Dedifferentiated amniotic fluid mesenchymal stem cell (primary cell): ENCODE data around the gene TXNRD1.
"Not testable (repeated sequence)": the region's sequence is repeated elsewhere in the genome, so short reads cannot be mapped to it uniquely, and the experiment has no call there.

Source experiments
- DNase-seq: peaks from one replicate; pipeline ENCODE4 v3.0.0-alpha.2; 2016; ENCODE audit errors: extremely low spot score

Gene TXNRD1

GRCh38 chr12:104280717-104281458, 65.3 kb downstream of the TXNRD1 start:
- peak; percentile 92 for DNase-seq

DNA sequence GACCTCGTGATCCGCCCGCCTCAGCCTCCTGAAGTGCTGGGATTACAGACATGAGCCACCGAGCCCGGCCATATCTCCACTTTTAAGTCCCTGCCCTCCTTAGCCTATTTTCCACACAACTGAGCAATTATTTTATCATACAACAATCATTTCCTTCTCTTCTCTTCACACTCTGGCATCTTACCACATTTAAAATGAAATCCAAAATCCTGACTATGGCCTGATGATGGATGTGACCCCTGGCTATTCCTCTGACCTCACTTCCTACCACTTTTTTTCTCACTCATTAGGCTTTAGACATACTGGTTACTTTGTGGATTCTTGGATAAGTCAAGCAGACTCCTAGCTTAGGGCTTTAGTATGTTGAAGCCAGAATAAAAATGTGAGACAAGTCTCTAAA, 66.1 kb downstream of the TXNRD1 start:
- no peak for DNase-seq

GRCh38 chr12:104282109-104282508, 66.5 kb downstream of the TXNRD1 start:
- peak; percentile 81 for DNase-seq

DNA sequence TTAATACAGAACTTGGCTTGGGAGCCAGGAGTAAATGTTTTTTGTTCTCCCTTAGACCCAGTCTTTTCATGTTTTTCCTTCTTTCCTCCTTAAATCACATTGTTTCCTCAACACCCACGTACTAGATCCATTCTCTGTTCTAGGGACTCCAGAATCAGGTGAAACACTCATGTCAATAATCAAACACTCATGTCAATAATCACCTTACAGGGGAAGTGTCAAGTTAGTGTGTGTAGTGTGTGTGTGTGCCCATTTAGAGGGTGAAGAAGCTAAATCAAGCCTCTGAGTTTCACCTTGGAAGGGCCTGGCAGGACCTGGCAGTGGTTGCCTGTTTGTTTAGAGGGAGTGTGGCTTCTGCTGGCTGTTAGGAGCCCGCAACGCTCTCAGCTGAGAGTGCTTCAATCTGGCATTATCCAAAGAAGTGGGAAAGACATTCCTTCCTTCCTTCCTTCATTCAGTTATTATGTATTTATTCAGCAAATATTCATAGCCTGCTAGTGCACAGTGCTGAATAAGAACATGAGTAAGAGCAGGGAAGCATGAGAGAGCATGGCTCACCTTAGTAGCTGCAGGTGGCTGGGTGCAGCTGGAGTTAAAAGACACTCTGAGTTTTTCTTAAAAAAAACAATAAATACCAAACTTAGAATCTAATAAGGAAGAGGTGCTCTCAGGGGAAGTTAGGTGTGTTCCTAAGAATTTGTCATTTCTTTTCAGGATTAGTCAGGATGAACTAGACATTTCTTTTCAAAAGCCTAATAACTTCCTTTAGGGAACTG, 70.3 kb downstream of the TXNRD1 start:
- no peak for DNase-seq

DNA sequence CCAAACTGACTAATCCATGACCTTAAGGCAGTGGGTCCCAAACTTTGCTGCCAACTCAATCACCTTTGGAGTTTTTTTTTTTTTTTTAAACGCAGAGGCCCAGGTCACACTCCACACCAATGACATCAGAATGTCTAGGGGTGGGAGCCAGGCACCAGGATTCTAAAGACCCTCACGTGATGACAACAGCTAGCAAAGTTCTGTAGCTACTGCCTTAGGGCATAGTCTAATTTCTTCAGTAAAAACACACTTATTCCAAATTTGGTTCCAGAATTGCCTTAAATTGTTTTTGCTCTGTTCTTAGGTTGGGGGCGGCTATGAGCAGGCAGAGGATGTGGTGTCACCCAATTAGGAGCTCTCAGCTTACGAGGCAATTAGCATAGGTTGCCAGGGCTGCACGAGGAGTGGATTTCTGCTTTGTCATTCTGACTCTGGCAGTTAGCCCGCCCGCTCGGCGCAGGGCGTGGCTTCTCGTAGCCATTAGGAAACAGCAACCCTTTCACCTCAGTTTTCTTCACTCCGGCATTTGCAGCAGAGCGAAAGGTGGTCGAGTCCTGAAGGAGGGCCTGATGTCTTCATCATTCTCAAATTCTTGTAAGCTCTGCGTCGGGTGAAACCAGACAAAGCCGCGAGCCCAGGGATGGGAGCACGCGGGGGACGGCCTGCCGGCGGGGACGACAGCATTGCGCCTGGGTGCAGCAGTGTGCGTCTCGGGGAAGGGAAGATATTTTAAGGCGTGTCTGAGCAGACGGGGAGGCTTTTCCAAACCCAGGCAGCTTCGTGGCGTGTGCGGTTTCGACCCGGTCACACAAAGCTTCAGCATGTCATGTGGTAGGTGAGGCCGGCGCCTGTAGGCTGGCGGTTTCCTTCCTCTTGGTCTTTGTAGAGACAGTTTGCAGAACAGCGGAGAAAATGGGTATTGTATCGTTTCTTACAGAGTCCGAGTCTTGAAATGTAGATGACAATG, 71.2 kb downstream of the TXNRD1 start:
- DNase-seq, result peak; percentile 96

GRCh38 chr12:104288635-104289274, 73.2 kb downstream of the TXNRD1 start:
- peak; percentile 61 for DNase-seq

GRCh38 chr12:104290320-104290719, 74.7 kb downstream of the TXNRD1 start:
- DNase-seq, result no peak

GRCh38 chr12:104290855-104291254, 75.3 kb downstream of the TXNRD1 start:
- DNase-seq, result no peak

DNA sequence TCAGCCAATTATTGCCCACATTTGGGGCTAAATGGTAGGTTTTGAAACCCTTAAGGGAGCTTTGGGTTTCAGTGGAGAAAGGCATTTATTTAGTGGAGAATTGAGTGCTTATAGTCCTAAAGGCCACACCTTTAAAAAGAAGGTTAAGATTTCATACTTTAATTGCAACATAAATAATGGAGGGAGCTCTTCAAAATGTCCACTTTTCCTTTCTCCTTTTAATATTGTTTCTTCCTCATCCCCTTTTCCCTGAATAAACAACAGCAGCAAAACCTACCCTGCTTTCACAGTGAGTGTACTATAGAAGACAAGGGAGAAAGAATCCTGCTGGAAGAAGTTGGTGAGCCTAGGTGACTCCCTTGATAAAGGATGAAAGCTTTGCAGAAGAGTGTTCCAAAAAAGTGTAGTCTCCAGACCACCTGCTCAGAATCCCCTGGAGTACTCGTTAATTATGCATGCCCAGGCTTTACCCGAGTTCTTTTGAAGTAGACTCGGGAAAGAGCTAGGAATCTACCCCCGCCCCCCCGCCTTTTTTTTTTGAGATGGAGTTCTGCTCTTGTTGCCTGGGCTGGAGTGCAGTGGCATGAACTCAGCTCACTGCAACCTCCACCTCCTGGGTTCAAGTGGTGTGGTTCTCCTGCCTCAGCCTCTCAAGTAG, 76.4 kb downstream of the TXNRD1 start:
- DNase-seq, result no peak

DNA sequence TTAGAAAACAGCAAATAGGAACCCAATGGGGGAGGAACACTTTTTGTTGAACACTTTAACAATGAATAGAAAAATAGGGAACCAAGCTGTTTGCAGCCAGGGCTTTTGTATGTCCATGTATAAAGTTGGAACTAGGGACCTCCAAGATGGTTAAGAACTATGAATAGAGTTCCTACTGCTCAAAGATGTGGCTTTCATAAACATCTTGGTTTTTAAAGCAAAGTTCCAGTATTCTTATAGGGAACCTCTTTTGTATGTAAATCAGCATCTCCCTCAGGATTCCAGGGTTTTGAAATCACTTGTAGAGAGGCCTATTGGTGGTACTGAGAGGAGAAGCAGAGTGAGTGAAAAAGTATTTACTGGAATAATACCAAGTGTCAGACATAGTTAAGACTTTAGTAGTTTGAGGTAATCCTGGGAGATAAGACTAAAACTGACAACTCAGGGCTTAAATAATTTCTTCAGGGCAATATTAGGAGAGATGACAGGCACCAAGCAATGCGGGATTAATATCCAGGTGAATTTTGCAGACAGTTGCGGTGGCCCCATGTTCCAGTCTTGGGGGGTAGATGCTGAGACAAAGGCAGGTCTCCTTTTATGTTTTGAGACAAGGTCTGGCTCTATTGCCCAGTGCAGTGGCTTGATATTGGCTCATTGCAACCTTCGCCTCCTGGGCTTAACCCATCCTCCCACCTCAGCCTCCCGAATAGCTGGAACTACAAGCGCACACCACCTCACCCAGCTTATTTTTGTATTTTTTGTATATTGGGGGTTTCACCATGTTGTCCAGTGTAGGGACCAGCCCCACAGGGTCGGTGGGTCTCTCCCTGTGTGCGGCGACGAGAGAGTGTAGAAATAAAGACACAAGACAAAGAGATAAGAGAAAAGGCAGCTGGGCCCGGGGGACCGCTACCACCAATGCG, 77.6 kb downstream of the TXNRD1 start:
- DNase-seq, result no peak

- not testable (repeated sequence) for DNase-seq
Observed at GRCh38 chr12:104294158-104294859, 78.7 kb downstream of the TXNRD1 start.

- DNase-seq, result no peak
Observed at GRCh38 chr12:104294927-104295668, 79.5 kb downstream of the TXNRD1 start.

DNA sequence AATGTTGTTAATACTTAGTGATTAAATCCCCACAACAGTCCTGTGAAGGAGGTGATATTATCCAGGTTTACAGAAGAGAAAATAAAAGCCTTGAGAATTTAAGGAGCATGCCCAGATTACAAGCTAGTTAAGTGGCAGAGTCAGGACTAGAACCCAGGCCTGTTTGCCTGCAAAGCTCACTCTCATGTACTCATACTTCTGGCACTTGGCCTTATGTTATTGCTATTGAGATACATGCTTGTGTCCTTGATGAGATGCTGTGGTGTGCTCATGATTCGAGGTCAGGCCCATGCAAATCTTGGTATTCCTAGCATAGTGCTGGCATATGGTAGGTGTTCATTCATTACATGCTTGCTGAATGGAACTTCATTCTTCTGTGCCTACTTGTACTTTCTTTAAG, 80.4 kb downstream of the TXNRD1 start:
- DNase-seq, result no peak

DNA sequence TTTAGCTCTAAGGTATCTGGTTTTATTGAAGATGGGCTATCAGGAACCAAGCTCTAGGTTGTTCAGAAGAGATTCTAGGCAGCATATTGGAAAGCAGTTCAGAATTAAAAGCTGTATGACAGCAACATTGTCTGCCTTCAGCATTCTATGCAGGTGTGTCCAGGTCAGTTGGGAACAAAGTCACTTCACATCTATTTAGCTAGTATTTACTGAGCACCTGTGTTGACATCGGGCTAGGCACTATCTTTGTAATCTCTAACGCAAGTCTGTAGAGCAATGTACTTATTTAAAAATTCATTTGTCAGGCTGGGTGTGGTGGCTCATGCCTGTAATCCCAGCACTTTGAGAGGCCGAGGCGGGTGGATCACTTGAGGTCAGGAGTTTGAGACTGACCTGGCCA, 81.1 kb downstream of the TXNRD1 start:
- no peak for DNase-seq

DNA sequence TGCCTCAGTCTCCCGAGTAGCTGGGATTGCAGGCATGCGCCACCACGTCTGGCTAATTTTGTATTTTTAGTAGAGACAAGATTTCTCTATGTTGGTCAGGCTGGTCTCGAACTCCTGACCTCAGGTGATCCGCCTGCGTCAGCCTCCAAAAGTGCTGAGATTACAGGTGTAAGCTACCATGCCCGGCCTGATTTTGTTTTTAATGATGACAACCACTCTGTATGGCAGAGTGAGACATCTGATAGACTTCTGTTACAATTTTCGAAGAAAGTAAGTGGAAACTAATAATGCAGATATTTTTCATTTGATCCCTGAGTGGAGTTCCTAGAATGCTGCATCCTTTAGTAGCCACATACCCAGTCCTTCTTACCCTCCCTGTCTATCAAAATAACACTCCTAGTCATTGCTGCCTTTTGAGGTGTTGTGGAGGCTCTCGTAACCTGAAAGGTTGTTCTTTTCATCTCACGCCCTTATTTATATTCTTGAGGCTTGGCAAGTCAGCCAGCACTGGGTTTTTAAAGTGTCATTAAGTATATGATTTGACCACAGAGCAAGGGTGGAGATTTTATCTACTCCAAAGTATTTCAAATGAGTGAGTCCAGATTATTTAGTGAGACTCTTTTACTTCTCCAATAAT, 82.0 kb downstream of the TXNRD1 start:
- DNase-seq, result no peak

DNA sequence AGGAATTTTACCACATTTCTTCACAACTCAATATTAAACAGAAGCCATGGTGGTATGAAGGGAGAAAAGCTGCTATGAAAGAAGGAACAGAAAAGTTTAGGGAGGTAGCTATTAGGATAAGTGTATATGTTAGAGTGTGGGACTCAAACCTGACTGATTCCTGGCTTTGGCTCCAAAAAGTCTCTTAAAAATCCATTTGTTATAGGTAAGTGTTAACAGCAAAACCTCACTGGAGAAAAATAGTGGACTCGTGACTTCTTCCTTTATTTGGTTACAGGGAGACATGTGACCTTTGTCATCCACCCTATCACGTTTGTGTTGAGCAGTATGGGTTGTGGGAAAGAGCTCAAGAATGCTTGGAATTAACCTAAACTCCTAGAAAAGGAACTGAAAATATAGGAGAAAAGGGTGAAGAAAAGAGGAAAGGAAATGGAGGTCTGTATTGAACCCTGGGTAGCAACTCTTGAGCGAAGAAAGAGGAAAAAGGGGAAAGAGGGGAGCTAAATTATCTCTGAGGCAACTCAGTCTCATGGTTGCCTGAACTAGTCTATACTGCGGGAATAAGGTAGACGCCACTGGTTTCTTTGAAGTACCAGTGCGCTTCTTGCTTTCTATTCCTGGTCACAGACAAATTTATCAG, 84.4 kb downstream of the TXNRD1 start:
- no peak for DNase-seq

DNA sequence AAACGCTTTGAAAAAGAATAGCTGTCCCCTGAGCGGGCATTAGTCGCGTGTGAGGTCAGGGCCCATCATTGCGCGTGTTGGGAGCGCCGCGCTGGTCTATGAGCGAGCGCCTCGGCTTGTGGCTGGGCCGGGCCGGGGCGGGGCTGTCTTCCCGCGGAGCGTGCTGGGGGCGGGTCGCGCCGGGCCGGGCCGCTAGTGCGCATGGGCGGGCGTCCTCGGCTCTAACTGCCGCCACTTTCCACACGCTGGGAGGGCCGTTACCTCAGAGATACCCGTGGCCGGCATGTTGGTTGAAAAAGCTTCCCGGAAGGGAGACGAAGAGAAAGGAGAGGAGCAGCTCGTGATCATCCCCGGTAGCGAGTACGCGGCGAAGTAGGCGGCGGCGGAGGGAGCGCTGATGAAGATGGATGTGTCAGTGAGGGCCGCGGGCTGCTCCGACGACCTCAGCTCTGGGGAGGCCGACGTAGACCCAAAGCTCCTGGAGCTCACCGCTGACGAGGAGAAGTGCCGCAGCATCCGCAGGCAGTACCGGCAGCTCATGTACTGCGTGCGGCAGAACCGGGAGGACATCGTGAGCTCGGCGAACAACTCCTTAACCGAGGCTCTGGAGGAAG, 88.1 kb downstream of the TXNRD1 start, which contains the start of gene EID3:
Gene EID3, plus strand, starts transcription at position 202 of the 614 bp plus-strand sequence. Its CDS starts 196 bp downstream, at position 398.
- peak; percentile 71 for DNase-seq
